Measurements from ENCODE around the gene LHX2. TPM values are rescaled to one million over a fixed set of nuclear protein-coding genes. Genes with fewer than 3 reads are reported as not detected.

LHX2 gene
- total RNA-seq, 2 experiments from 2014 or later, result not detected

DNA sequence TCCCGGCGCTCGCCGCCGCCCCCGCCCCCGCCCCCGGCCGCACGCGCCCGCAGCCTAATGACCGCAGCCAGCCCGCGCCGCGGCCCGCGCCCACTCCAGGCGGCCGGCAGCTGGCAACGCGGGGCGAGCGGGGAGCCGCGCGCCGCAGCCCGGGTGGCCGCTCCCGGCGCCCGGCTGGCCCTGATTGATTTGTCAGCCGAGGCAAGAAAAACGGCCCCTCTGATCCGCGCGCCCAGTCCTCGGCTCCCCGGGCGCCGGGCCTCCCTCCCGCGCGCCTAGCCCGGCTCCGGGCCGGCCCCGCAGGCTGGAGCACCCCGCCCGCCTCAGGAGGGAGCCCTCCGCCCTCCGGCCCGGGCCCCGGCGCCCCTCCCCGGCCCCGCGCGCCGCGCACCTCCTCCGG is 11.9 kb upstream of the LHX2 start:
- Mint-ChIP-seq H3K4me1 (ENCODE audit: low read depth) (peaks cover 37% of the 10 kb centered on the region), H3K27ac (no peak overlapping the region), H3K36me3 (ENCODE audit: low read depth) (no peaks in the 10 kb centered on the region), H3K9me3 (no peaks in the 10 kb centered on the region), H3K27me3 (peaks cover 79% of the 10 kb centered on the region), H3K4me3 (no peak overlapping the region)
- intact Hi-C loops (cut with micrococcal nuclease), result loop anchor here (10.0 kb wide), 1 partner anchor 455 kb away; no protein-coding TSS in a partner anchor
- DNase-seq (no peak), ATAC-seq (no peak)
- TF ChIP-seq, protein P1, sequence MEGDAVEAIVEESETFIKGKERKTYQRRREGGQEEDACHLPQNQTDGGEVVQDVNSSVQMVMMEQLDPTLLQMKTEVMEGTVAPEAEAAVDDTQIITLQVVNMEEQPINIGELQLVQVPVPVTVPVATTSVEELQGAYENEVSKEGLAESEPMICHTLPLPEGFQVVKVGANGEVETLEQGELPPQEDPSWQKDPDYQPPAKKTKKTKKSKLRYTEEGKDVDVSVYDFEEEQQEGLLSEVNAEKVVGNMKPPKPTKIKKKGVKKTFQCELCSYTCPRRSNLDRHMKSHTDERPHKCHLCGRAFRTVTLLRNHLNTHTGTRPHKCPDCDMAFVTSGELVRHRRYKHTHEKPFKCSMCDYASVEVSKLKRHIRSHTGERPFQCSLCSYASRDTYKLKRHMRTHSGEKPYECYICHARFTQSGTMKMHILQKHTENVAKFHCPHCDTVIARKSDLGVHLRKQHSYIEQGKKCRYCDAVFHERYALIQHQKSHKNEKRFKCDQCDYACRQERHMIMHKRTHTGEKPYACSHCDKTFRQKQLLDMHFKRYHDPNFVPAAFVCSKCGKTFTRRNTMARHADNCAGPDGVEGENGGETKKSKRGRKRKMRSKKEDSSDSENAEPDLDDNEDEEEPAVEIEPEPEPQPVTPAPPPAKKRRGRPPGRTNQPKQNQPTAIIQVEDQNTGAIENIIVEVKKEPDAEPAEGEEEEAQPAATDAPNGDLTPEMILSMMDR (IDR thresholded peaks at IDR 0.05), result no peak
- ChIA-PET POLR2A (no interaction called here), CTCF (no interaction called here)

DNA sequence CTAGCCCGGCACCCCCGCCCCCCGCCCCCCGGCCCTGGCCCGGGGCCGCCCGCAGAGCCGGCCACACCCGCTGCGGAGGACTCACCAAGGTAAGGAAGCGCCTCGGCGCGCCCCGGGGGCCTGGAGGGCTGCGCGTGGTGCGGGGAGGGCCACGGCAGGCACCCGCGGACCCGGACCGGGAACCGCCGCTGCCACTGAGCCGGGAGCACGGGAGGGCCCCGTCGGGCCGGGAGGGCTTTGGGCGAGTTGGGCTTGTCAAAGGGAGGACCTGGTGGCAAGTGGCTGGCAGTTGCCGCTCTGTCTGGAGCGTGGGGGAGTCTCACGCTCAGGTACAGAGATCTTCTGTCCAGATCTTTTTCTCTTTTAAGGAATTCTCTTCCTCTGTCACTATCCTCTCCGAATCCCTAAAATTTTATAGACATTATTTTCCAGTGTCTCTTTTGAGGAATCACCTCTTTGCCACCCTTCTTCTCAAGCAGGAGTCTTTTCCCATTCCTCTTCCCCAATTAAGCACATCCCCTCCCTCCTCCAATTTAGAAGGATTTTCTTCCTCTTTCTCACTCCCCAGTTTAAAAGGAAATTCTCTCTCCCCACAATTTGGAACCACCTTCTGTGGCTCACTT is 11.3 kb upstream of the LHX2 start:
- peaks cover 37% of the 10 kb centered on the region for H3K4me1 Mint-ChIP-seq (ENCODE audit: low read depth)
- POLR2A ChIA-PET, result no interaction called here
- ATAC-seq, result no peak
- H3K27ac Mint-ChIP-seq, result no peak overlapping the region
- peak overlapping the region; percentile 31 for H3K4me3 Mint-ChIP-seq
- H3K27me3 Mint-ChIP-seq, result peaks cover 81% of the 10 kb centered on the region
- TF ChIP-seq, protein P1 (IDR thresholded peaks at IDR 0.05), result no peak
- no peaks in the 10 kb centered on the region for H3K9me3 Mint-ChIP-seq
- no peak for DNase-seq
- intact Hi-C loops (cut with micrococcal nuclease), result loop anchor here (10.0 kb wide), 1 partner anchor 455 kb away; no protein-coding TSS in a partner anchor
- H3K36me3 Mint-ChIP-seq (ENCODE audit: low read depth), result no peaks in the 10 kb centered on the region
- CTCF ChIA-PET, result no interaction called here

DNA sequence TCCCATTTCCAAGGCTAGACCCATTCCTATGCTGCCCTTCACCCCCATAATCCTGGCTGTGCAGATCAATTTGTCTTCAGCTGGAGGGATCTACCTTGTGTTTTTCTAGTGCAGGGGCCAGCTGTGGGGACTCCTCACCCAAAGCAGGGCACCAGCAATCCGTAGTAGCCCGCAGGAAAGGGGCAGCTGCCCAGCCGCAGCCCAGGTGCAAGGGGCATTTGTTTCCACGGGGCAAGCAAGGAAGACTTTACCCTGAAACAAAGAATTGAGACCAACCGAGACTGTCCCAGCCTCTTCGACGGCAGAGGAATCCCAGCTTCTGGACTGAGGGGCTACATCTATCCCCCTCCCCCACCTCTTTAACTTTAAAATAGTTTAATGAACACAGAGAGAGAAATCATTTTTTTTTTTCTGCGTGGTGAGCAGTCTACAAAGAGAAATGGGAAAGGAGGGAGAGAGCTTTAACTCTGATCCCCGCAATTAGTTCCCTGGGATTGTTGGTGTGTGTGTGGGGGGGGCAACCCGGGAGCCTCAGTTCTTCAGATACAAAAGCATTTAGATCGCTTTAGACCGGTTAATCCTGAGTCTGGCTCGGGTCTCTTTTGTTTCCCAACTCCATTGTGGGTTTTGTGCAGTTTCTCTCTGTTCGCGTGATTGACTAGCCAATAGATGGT is 10.6 kb upstream of the LHX2 start:
- Mint-ChIP-seq H3K36me3 (ENCODE audit: low read depth) (no peaks in the 10 kb centered on the region), H3K4me3 (peak overlapping the region; percentile 31), H3K9me3 (no peaks in the 10 kb centered on the region), H3K4me1 (ENCODE audit: low read depth) (peaks cover 37% of the 10 kb centered on the region), H3K27ac (no peak overlapping the region), H3K27me3 (peaks cover 81% of the 10 kb centered on the region)
- DNase-seq (no peak), ATAC-seq (no peak)
- POLR2A ChIA-PET, result no interaction called here
- TF ChIP-seq, protein P1 (IDR thresholded peaks at IDR 0.05), result no peak
- CTCF ChIA-PET, result no interaction called here
- intact Hi-C loops (cut with micrococcal nuclease), result loop anchor here (10.0 kb wide), 1 partner anchor 456 kb away; no protein-coding TSS in a partner anchor

DNA sequence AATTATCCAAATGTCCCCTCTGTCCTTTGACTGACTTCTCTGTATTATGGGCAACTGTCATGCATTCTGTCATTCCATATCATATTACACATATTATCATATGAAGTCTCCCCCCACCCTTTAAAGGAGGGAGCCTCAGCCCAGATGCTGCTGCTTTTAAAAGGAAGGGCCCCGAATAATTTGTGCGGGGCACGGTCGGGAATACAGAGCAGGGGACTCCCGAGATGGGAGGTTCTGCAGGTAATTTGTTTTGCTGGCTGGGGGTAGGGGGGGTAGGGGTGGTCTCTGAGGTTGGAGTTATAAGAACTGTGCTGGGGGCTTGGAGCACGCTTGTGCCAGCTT is 10.1 kb upstream of the LHX2 start:
- ChIA-PET POLR2A (no interaction called here), CTCF (no interaction called here)
- H3K27ac Mint-ChIP-seq, result no peak overlapping the region
- TF ChIP-seq, protein P1 (IDR thresholded peaks at IDR 0.05), result no peak
- no peak for ATAC-seq
- no peaks in the 10 kb centered on the region for H3K36me3 Mint-ChIP-seq (ENCODE audit: low read depth)
- H3K9me3 Mint-ChIP-seq, result no peaks in the 10 kb centered on the region
- H3K4me3 Mint-ChIP-seq, result no peak overlapping the region
- no peak for DNase-seq
- intact Hi-C loops (cut with micrococcal nuclease), result loop anchor here (10.0 kb wide), 1 partner anchor 457 kb away; no protein-coding TSS in a partner anchor
- H3K27me3 Mint-ChIP-seq, result peaks cover 82% of the 10 kb centered on the region
- H3K4me1 Mint-ChIP-seq (ENCODE audit: low read depth), result peaks cover 34% of the 10 kb centered on the region

DNA sequence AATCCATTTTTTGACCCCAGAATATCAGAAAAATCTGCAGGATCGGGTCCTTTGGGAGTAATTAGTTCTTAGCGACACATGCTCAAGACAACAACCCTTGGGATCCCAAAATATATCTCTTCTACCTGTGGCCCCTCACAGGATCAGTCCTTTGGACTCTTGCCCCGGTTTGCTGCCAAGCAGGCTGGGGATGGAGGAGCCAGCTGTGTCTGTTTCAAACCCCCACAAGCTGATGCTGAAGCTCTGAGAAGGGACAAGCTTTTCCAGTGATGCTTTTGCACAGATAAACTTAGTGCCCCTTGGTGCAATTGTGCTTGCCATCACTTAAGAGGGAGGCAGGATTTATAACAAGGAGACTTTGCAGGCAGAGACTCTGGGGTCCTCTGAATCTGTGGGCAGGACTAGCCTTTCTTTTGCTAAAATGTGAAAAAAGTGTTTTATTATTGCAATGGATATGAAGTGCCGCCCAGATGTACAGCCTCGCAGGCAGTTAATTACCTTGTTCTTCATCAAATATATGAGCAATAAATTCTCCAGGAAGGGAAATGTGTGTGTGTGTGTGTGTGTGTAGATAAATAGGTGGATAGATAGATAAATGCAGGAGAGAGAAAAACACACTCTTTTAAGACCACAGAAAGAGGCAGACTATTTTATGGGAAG is 9.6 kb upstream of the LHX2 start:
- Mint-ChIP-seq H3K9me3 (no peaks in the 10 kb centered on the region), H3K4me3 (no peak overlapping the region), H3K36me3 (ENCODE audit: low read depth) (no peaks in the 10 kb centered on the region), H3K4me1 (ENCODE audit: low read depth) (peaks cover 33% of the 10 kb centered on the region), H3K27me3 (peaks cover 88% of the 10 kb centered on the region), H3K27ac (no peak overlapping the region)
- TF ChIP-seq, protein P1 (IDR thresholded peaks at IDR 0.05), result no peak
- POLR2A ChIA-PET, result no interaction called here
- CTCF ChIA-PET, result interaction anchor here (1.0 to 2.9 kb wide), 2 partner anchors 21 to 39 kb away, joined by 4 to 16 read pairs; no protein-coding TSS in a partner anchor
- intact Hi-C loops (cut with micrococcal nuclease), result loop anchor here (10.0 kb wide), 1 partner anchor 457 kb away; no protein-coding TSS in a partner anchor
- ATAC-seq (no peak), DNase-seq (no peak)

Measured in activated CD8-positive, alpha-beta T cell treated with anti-CD3 and anti-CD28 coated beads for 36 hours (primary cell).